Stimulated activated CD4-positive, alpha-beta T cell treated with anti-CD3 and anti-CD28 coated beads, Interleukin-15, amount 100 ng/mL, for 24 hours (primary cell): Measurements from ENCODE around the gene OGDH.

ENCODE experiments used
- DNase-seq: peaks from one replicate; pipeline ENCODE4 v3.0.0-alpha.2; 2020

OGDH gene

GRCh38 chr7:44748948-44749731 is 142.7 kb downstream of the OGDH start:
- peak; percentile 44 for DNase-seq

- DNase-seq, result no peak
Measured at GRCh38 chr7:44749992-44750391, 143.6 kb downstream of the OGDH start.

GRCh38 chr7:44750424-44750823 is 144.0 kb downstream of the OGDH start:
- DNase-seq, result no peak

GRCh38 chr7:44750921-44751571 is 144.6 kb downstream of the OGDH start:
- DNase-seq, result peak; percentile 70

DNA sequence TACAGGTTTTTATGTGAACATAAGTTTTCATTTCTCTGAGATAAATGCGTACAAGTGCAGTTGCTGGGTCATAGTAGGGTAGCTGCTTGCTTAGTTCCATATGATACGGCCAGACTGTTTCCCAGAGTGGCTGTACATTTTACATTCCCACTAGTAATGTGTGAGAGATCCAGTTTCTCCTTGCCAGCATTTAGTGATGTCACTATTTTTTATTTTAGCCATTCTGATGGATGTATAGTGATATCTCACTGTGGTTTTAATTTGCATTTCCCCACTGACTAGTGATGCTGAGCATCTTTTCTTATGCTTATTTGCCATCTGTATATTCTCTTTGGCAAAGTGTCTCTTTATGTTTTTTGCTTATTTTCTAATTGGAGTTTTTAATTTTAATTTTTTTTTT is 146.4 kb downstream of the OGDH start:
- DNase-seq, result no peak

GRCh38 chr7:44754802-44755697 is 148.6 kb downstream of the OGDH start:
- no peak for DNase-seq

- no peak for DNase-seq
Measured at GRCh38 chr7:44755698-44756627, 149.5 kb downstream of the OGDH start.

DNA sequence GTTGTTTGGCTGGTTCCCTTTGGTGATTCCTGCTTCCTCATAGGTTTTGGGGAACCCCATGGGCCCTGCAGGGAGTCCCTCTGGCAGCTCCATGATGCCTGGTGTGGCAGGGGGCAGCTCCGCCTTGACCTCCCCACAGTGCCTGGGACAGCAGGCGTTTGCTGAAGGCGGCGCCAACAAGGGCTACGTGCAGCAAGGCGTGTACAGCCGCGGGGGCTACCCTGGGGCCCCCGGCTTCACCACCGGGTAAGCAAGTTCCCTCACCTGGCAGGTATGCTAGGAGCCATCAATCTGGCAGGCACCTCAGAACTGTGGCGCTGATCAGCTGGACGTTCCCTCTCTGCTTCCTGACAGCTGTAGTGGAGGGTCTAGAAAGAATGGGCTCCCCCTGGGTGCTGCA is 150.5 kb downstream of the OGDH start:
- no peak for DNase-seq

- DNase-seq, result no peak
Measured at GRCh38 chr7:44757311-44757710, 150.9 kb downstream of the OGDH start.

GRCh38 chr7:44757739-44758138 is 151.3 kb downstream of the OGDH start:
- no peak for DNase-seq
